Activated B cell treated with CpG ODN at 0.5 μM for 24 hours (primary cell): ENCODE data around the gene DNAJC25. TPM values are rescaled to one million over a fixed set of nuclear protein-coding genes. Genes with fewer than 3 reads are reported as not detected.
"Not testable (repeated sequence)": the region's sequence is repeated elsewhere in the genome, so short reads cannot be mapped to it uniquely, and the experiment has no call there.

Source experiments
- ATAC-seq: fragments of 200-7000 bp; cut with Tn5 transposase; one replicate; pipeline ENCODE4 v1.10.0; 2021; ENCODE audit warnings: low read depth, mild to moderate bottlenecking, moderate library complexity
- CTCF ChIA-PET: fragments of 350-600 bp; sonication (Branson Sonifier 250); formaldehyde crosslinking; loops from one replicate; lab custom pipeline; 2021; ENCODE audit warnings: antibody characterized with exemption; lab: Charles Lee
- POLR2A ChIA-PET: fragments of 350-600 bp; sonication (Branson Sonifier 250); formaldehyde crosslinking; loops from one replicate; lab custom pipeline; 2021; ENCODE audit warnings: antibody characterized with exemption; lab: Charles Lee
- DNase-seq: peaks from one replicate; pipeline ENCODE4 v3.0.0; 2022
- H3K27ac Mint-ChIP-seq: one replicate; pipeline ENCODE4 v1.8.0; 2020; ENCODE audit warnings: mixed read lengths
- H3K27me3 Mint-ChIP-seq: one replicate; pipeline ENCODE4 v1.8.0; 2021; ENCODE audit warnings: mixed read lengths
- H3K36me3 Mint-ChIP-seq: one replicate; pipeline ENCODE4 v1.8.0; 2021; ENCODE audit warnings: low read depth, mixed read lengths
- H3K4me1 Mint-ChIP-seq: one replicate; pipeline ENCODE4 v1.8.0; 2021; ENCODE audit warnings: mixed read lengths
- H3K4me3 Mint-ChIP-seq: one replicate; pipeline ENCODE4 v1.8.0; 2020; ENCODE audit warnings: mild to moderate bottlenecking, mixed read lengths
- H3K9me3 Mint-ChIP-seq: one replicate; pipeline ENCODE4 v1.8.0; 2020; ENCODE audit warnings: mixed read lengths
- intact Hi-C: fragments of 100-400 bp; cut with micrococcal nuclease; formaldehyde crosslinking; loops from one replicate; pipeline ENCODE4 v1.15.1; 2024
- total RNA-seq: library from RNA; stranded (reverse); gene quantifications from 2 replicates; pipeline ENCODE4 v1.2.3, GENCODE V29; 2022
- TF ChIP-seq, protein P1 (sequence below): fragments of 200-600 bp; IDR thresholded peaks from one replicate; pipeline ENCODE4 v1.8.0; 2022; ENCODE audit warnings: antibody characterized with exemption, mild to moderate bottlenecking

The DNAJC25 gene
- total RNA-seq, 1 donor from 2014 or later, result 4.3 TPM

DNA sequence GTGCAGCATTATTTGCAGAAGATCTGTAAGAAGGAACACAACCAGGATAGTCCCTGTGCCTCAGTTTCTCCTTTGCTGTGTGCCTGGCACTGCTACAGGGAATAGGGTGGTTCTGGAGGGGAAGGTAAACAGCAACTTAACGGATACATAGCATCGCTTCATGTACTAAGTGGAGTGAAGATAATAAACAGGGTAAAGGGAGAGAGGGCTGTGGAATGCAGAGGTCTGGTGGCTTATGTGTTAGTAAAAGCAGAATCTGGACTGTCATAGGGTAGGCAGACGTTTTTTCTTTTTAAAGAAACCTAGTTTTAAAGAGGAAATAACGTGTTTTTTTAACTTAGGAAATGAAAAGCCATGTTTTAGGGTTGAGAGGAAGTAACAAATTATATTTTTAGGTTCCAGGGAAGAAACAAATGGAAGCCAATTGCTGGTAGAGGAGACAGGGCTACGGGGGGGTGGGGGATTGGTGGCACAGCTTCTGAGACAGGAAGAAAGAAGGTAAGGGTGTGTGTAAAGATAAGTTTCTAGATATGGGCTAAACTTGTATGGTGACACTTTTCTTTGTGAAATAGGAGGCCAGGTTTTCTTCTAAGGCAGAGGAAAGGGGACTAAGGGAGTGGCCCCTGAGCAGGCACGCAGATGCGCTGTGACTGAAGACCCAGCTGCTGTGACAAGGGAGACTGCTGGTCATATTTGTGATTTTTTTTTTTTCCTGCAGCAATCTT is 31.6 kb downstream of the DNAJC25 start:
- peak overlapping the region; percentile 95 for H3K4me3 Mint-ChIP-seq
- peaks cover 27% of the 10 kb centered on the region for H3K4me1 Mint-ChIP-seq
- DNase-seq (no peak), ATAC-seq (no peak)
- TF ChIP-seq, protein P1, sequence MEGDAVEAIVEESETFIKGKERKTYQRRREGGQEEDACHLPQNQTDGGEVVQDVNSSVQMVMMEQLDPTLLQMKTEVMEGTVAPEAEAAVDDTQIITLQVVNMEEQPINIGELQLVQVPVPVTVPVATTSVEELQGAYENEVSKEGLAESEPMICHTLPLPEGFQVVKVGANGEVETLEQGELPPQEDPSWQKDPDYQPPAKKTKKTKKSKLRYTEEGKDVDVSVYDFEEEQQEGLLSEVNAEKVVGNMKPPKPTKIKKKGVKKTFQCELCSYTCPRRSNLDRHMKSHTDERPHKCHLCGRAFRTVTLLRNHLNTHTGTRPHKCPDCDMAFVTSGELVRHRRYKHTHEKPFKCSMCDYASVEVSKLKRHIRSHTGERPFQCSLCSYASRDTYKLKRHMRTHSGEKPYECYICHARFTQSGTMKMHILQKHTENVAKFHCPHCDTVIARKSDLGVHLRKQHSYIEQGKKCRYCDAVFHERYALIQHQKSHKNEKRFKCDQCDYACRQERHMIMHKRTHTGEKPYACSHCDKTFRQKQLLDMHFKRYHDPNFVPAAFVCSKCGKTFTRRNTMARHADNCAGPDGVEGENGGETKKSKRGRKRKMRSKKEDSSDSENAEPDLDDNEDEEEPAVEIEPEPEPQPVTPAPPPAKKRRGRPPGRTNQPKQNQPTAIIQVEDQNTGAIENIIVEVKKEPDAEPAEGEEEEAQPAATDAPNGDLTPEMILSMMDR, result no peak
- no peaks in the 10 kb centered on the region for H3K27me3 Mint-ChIP-seq
- CTCF ChIA-PET, result no interaction called here
- intact Hi-C loops, result loop anchor here (1.0 to 10.0 kb wide), 2 partner anchors 31 to 178 kb away; partner anchors contain the start of genes DNAJC25 and ECPAS
- H3K9me3 Mint-ChIP-seq, result no peaks in the 10 kb centered on the region
- POLR2A ChIA-PET, result interaction anchor here (0.7 to 2.9 kb wide), 2 partner anchors 31 to 322 kb away, joined by 3 to 17 read pairs; partner anchors contain the start of gene DNAJC25
- peaks cover 24% of the 10 kb centered on the region for H3K36me3 Mint-ChIP-seq
- peak overlapping the region; percentile 85 for H3K27ac Mint-ChIP-seq

- ChIA-PET POLR2A (interaction anchor here (0.5 to 2.9 kb wide), 2 partner anchors 11 to 32 kb away, joined by 10 to 17 read pairs; partner anchors contain the start of gene DNAJC25), CTCF (no interaction called here)
- Mint-ChIP-seq H3K36me3 (peaks cover 29% of the 10 kb centered on the region), H3K27ac (peak overlapping the region; percentile 43), H3K4me3 (peak overlapping the region; percentile 42), H3K27me3 (no peaks in the 10 kb centered on the region), H3K4me1 (peaks cover 27% of the 10 kb centered on the region), H3K9me3 (no peaks in the 10 kb centered on the region)
- ATAC-seq (no peak), DNase-seq (no peak)
- intact Hi-C loops, result loop anchor here (10.0 kb wide), 1 partner anchor 179 kb away; the partner anchor contains the start of gene ECPAS
- TF ChIP-seq, protein P1, result no peak
Observed at GRCh38 chr9:111663301-111663823, 32.2 kb downstream of the DNAJC25 start.

DNA sequence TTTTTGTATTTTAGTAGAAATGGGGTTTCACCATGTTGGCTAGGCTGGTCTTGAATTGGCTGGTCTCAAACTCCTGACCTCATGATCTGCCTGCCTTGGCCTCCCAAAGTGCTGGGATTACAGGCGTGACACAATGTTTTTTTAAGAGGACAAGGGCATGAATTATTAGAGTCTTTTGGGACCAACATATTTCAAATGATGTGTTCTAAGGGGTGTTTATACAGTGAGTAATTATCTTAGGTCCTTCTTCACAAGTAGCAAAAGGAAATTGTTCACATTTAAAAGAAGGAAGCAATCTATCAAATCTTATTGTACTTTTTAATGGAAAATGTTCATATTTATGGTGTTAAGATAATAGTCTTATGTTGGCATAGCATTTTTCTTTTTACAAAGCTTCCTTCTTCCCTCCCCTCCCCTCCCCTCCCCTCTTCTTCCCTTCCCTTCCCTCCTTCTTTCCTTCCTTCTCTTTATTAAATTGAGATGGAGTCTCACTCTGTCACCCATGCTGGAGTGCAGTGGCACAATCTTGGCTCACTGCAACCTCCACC is 37.0 kb downstream of the DNAJC25 start:
- Mint-ChIP-seq H3K27me3 (no peaks in the 10 kb centered on the region), H3K9me3 (no peaks in the 10 kb centered on the region), H3K4me3 (no peak overlapping the region), H3K36me3 (peaks cover 40% of the 10 kb centered on the region), H3K4me1 (peaks cover 5% of the 10 kb centered on the region), H3K27ac (no peak overlapping the region)
- TF ChIP-seq, protein P1, result no peak
- ChIA-PET CTCF (no interaction called here), POLR2A (no interaction called here)
- DNase-seq (no peak), ATAC-seq (no peak)
- intact Hi-C loops, result loop anchor here (10.0 kb wide), 1 partner anchor 183 kb away; the partner anchor contains the start of gene ECPAS

DNA sequence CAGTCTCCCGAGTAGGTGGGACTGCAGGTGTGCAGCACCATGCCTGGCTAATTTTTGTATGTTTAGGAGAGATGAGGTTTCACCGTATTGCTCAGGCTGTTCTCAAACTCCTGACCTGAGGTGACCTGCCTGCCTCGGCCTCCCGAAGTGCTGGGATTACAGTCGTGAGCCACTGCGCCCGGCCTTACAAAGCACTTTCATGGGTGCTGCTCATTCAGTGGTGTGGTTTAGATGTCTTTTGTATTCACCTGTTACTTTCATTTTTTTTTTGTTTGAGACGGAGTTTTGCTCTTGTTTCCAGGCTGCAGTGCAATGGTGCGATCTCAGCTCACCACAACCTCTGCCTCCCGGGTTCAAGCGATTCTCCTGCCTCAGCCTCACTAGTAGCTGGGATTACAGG is 37.5 kb downstream of the DNAJC25 start:
- H3K27ac Mint-ChIP-seq, POLR2A ChIA-PET, H3K4me3 Mint-ChIP-seq, H3K4me1 Mint-ChIP-seq, DNase-seq, H3K27me3 Mint-ChIP-seq, CTCF ChIA-PET, H3K9me3 Mint-ChIP-seq, ATAC-seq: not testable (repeated sequence)
- H3K36me3 Mint-ChIP-seq, result peaks cover 35% of the 10 kb centered on the region
- intact Hi-C loops, result loop anchor here (10.0 kb wide), 1 partner anchor 184 kb away; the partner anchor contains the start of gene ECPAS

- no peak overlapping the region for H3K4me3 Mint-ChIP-seq
- no peaks in the 10 kb centered on the region for H3K9me3 Mint-ChIP-seq
- TF ChIP-seq, protein P1, result no peak
- DNase-seq (no peak), ATAC-seq (no peak)
- ChIA-PET CTCF (no interaction called here), POLR2A (no interaction called here)
- H3K36me3 Mint-ChIP-seq, result peaks cover 34% of the 10 kb centered on the region
- H3K4me1 Mint-ChIP-seq, result no peaks in the 10 kb centered on the region
- intact Hi-C loops, result no loop called here
- H3K27me3 Mint-ChIP-seq, result no peaks in the 10 kb centered on the region
- no peak overlapping the region for H3K27ac Mint-ChIP-seq
Observed at GRCh38 chr9:111674319-111674718, 43.2 kb downstream of the DNAJC25 start.
